ENCODE results near the gene CDH13.

DNA sequence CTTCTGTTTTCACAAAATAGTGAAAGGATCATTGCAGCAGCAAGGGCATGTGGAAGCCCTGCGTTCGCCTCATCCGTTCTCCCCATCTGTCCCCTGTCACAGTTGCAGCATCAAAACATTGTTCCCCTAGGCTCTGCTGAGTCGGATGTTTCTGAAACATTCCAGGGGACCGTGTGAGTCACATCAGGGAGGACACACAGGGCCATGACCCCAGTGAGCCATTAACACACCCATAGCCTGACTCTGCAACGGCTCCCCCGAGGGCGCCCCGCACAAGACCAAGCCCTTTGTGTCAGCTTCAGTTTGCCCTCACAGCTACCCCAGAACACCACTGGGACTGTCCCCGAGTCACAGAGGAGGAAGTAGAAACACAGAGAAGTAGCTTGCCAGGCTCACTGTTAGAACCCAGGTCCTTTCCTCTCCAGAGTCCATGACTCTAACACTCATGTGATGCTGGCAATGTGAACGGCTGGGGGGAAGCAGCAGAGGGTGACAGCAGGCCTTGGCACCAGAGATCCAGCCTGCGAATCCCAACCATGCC lies 1117.7 kb downstream of the CDH13 start:
- TF ChIP-seq CTCF (IDR thresholded peaks at IDR 0.05) (no peak), POLR2A (IDR thresholded peaks at IDR 0.05) (no peak)

Data from thyroid gland (tissue), 4 donors.